Liver (tissue), 9 donors: ENCODE results near the gene DSCAM. TPM values are rescaled to one million over a fixed set of nuclear protein-coding genes. Genes with fewer than 3 reads are reported as not detected.

Experiments used
- DNase-seq: peaks from one replicate; pipeline ENCODE4 v3.0.0-alpha.2; 2017; ENCODE audit warnings: low spot score
- H3K27ac ChIP-seq, 2 donors: one replicate each; pipeline ENCODE4 v1.7.0; 2013; ENCODE audit warnings: inconsistent platforms in 2 of 2, low read length in 2 of 2, control low read depth in 1 of 2, low read depth in 1 of 2, mild to moderate bottlenecking in 1 of 2
- H3K27me3 ChIP-seq, 4 donors: one replicate each; pipeline versions ENCODE4 v1.6.1 to v1.7.0; 2013; ENCODE audit warnings: low read length in 3 of 4, inconsistent platforms in 1 of 4, mild to moderate bottlenecking in 1 of 4, moderate library complexity in 1 of 4; ENCODE audit not compliant: control insufficient read depth in 4 of 4, insufficient read depth in 4 of 4
- H3K36me3 ChIP-seq, 4 donors: one replicate each; pipeline versions ENCODE4 v1.6.1 to v1.7.0; 2013; ENCODE audit warnings: low read length in 3 of 4, mild to moderate bottlenecking in 3 of 4, low read depth in 1 of 4, moderate library complexity in 1 of 4; ENCODE audit not compliant: control insufficient read depth in 4 of 4, insufficient read depth in 3 of 4
- H3K4me1 ChIP-seq, 4 donors: one replicate each; pipeline versions ENCODE4 v1.6.1 to v1.7.0; 2013; ENCODE audit warnings: low read length in 3 of 4, mild to moderate bottlenecking in 3 of 4, moderate library complexity in 1 of 4; ENCODE audit not compliant: control insufficient read depth in 4 of 4, insufficient read depth in 4 of 4
- H3K4me3 ChIP-seq, 3 donors: one replicate each; pipeline versions ENCODE4 v1.6.1 to v1.7.0; 2013; ENCODE audit warnings: low read length in 3 of 3, control low read depth in 1 of 3, low read depth in 1 of 3, mild to moderate bottlenecking in 1 of 3
- H3K9ac ChIP-seq, 2 donors: one replicate each; pipeline ENCODE4 v1.7.0; 2013; ENCODE audit warnings: low read length in 2 of 2, mild to moderate bottlenecking in 2 of 2, moderate library complexity in 2 of 2, control low read depth in 1 of 2, low read depth in 1 of 2
- H3K9me3 ChIP-seq, 4 donors: one replicate each; pipeline versions ENCODE4 v1.6.1 to v1.7.0; 2013; ENCODE audit warnings: low read length in 3 of 4; ENCODE audit not compliant: control insufficient read depth in 4 of 4
- ATF3 ChIP-seq: IDR thresholded peaks from 2 replicates; pipeline ENCODE4 v1.6.1; 2016; ENCODE audit warnings: antibody characterized with exemption
- CTCF ChIP-seq: fragments of 150-350 bp; IDR thresholded peaks from 2 replicates; pipeline ENCODE4 v1.5.1; 2017; ENCODE audit warnings: improper control_type of control experiment, low read depth, low read length; ENCODE audit not compliant: missing input control
- EGR1 ChIP-seq, 2 donors: IDR thresholded peaks; 2 replicates each; pipeline ENCODE4 v1.6.1; 2016 to 2018; ENCODE audit warnings: antibody characterized with exemption in 2 of 2, low read depth in 2 of 2
- FOXA1 ChIP-seq: IDR thresholded peaks from 2 replicates; pipeline ENCODE4 v1.6.1; 2016; ENCODE audit warnings: antibody characterized with exemption
- FOXA2 ChIP-seq: IDR thresholded peaks from 2 replicates; pipeline ENCODE4 v1.6.1; 2016; ENCODE audit warnings: antibody characterized with exemption
- GABPA ChIP-seq, 2 donors: IDR thresholded peaks in 1 of 2; conservative IDR thresholded peaks in 1 of 2; 2 replicates each; pipeline ENCODE4 v1.6.1; 2016; ENCODE audit warnings: antibody characterized with exemption in 2 of 2, mild to moderate bottlenecking in 1 of 2, moderate library complexity in 1 of 2
- HNF4A ChIP-seq, 2 donors: conservative IDR thresholded peaks; 2 replicates each; pipeline ENCODE4 v1.6.1; 2016; ENCODE audit warnings: antibody characterized with exemption in 2 of 2, mild to moderate bottlenecking in 2 of 2
- HNF4G ChIP-seq: IDR thresholded peaks from 2 replicates; pipeline ENCODE4 v1.6.1; 2016; ENCODE audit warnings: antibody characterized with exemption
- JUND ChIP-seq, 2 donors: IDR thresholded peaks; 2 replicates each; pipeline ENCODE4 v1.6.1; 2016; ENCODE audit warnings: antibody characterized with exemption in 2 of 2
- MAX ChIP-seq: IDR thresholded peaks from 2 replicates; pipeline ENCODE4 v1.6.1; 2016; ENCODE audit warnings: antibody characterized with exemption
- NR2F2 ChIP-seq: IDR thresholded peaks from 2 replicates; pipeline ENCODE4 v1.6.1; 2016; ENCODE audit warnings: antibody characterized with exemption
- RAD21 ChIP-seq, 2 donors: IDR thresholded peaks; 2 replicates each; pipeline ENCODE4 v1.6.1; 2016; ENCODE audit warnings: antibody characterized with exemption in 2 of 2, mild to moderate bottlenecking in 2 of 2
- REST ChIP-seq: IDR thresholded peaks from 2 replicates; pipeline ENCODE4 v1.6.1; 2016; ENCODE audit warnings: antibody characterized with exemption, mild to moderate bottlenecking
- RXRA ChIP-seq, 2 donors: IDR thresholded peaks; 2 replicates each; pipeline ENCODE4 v1.6.1; 2017 to 2018; ENCODE audit warnings: antibody characterized with exemption in 2 of 2, mild to moderate bottlenecking in 1 of 2
- SP1 ChIP-seq: IDR thresholded peaks from 2 replicates; pipeline ENCODE4 v1.6.1; 2018; ENCODE audit warnings: antibody characterized with exemption, mild to moderate bottlenecking
- TAF1 ChIP-seq: conservative IDR thresholded peaks from 2 replicates; pipeline ENCODE4 v1.6.1; 2016; ENCODE audit warnings: antibody characterized with exemption, mild to moderate bottlenecking
- YY1 ChIP-seq: IDR thresholded peaks from 2 replicates; pipeline ENCODE4 v1.6.1; 2016; ENCODE audit warnings: antibody characterized with exemption, mild to moderate bottlenecking
- ZBTB33 ChIP-seq: IDR thresholded peaks from 2 replicates; pipeline ENCODE4 v1.6.1; 2016; ENCODE audit warnings: antibody characterized with exemption
- WGBS: extraction: QIAGEN DNeasy Blood & Tissue Kit; methylation state at CpG from one replicate; pipeline ENCODE4 v1.1.7; 2013; 5-methylcytosine and 5-hydroxymethylcytosine counted together
- polyA plus RNA-seq, 2 donors: library from polyadenylated mRNA; stranded (reverse) in 1 of 2; unstranded in 1 of 2; fragments of 200-250 nt in 1 of 2; fragments of >200 nt in 1 of 2; fragmentation: Nextera tagmentation in 1 of 2; extraction: Ambion mirVana in 1 of 2; gene quantifications; one replicate each; pipeline versions ENCODE4 v1.2.1 to v1.2.3, GENCODE V29; 2013 to 2015
- total RNA-seq, 2 donors: library from RNA; depleted of rRNA; stranded (reverse); fragments of >200 nt; gene quantifications; one replicate each; pipeline ENCODE4 v1.2.3, GENCODE V29; 2014
- donor health status: healthy.
- donor health status: healthy.
- donor health status: healthy.
- donor health status: healthy.
- donor health status: healthy.

DSCAM gene
- total and polyA plus RNA-seq, 4 donors = 0.02 to 0.23 (median 0.10) TPM

GRCh38 chr21:40842197-40842552 is 4.8 kb downstream of the DSCAM start:
- no peaks in the 10 kb centered on the region for H3K9me3 ChIP-seq
- H3K9ac ChIP-seq = no peak overlapping the region
- H3K27ac ChIP-seq = no peak overlapping the region
- WGBS = 36% methylated on average over 11 of the region's 11 CpGs
- no peaks in the 10 kb centered on the region for H3K36me3 ChIP-seq
- no peak overlapping the region for H3K4me3 ChIP-seq
- peaks cover 3 to 13% (median 9%) of the 10 kb centered on the region in 4 donors for H3K27me3 ChIP-seq
- peaks cover 0 to 6% (median under 1%) of the 10 kb centered on the region in 4 donors for H3K4me1 ChIP-seq
- DNase-seq = no peak
- TF ChIP-seq CTCF = no peak
- no peak for TF ChIP-seq HNF4G
- no peak for TF ChIP-seq FOXA1
- TF ChIP-seq ZBTB33 = no peak
- no peak for TF ChIP-seq RAD21 (IDR thresholded peaks at IDR 0.05)
- TF ChIP-seq TAF1 = no peak
- no peak for TF ChIP-seq SP1
- TF ChIP-seq MAX = no peak
- no peak for TF ChIP-seq NR2F2
- no peak for TF ChIP-seq YY1
- TF ChIP-seq EGR1 (IDR thresholded peaks at IDR 0.05; ENCODE audit: low read depth in 2 of 2) = no peak
- TF ChIP-seq REST = no peak
- TF ChIP-seq JUND (IDR thresholded peaks at IDR 0.05) = no peak
- TF ChIP-seq FOXA2 = no peak
- TF ChIP-seq GABPA (IDR thresholded peaks at IDR 0.05 in 1 of 2, conservative IDR thresholded peaks at IDR 0.05 in 1 of 2) = no peak
- TF ChIP-seq RXRA (IDR thresholded peaks at IDR 0.05) = no peak
- no peak for TF ChIP-seq HNF4A (conservative IDR thresholded peaks at IDR 0.05)
- no peak for TF ChIP-seq ATF3
